ENCODE results near the gene GNG3. TPM values are rescaled to one million over a fixed set of nuclear protein-coding genes. Genes with fewer than 3 reads are reported as not detected.
A peak's percentile ranks its signal among the peaks of the same experiment; 100 is the strongest.

Gene GNG3
- total RNA-seq, 1 experiment from 2014 or later = not detected

GRCh38 chr11:62667460-62667859 lies 40.0 kb upstream of the GNG3 start:
- Histone ChIP-seq H3K4me1 (ENCODE audit: control insufficient read depth in 1 of 2, insufficient read depth in 2 of 2, low read length in 2 of 2) (peaks cover 30 to 58% of the 10 kb centered on the region in 2 experiments; a peak in 3 of 4 replicates), H3K27ac (ENCODE audit: low read depth, low read length) (peak overlapping the region; percentile 96), H3K9ac (ENCODE audit: low read length) (peak overlapping the region; percentile 100), H4K20me1 (ENCODE audit: insufficient read depth) (no peaks in the 10 kb centered on the region), H3K9me3 (ENCODE audit: control insufficient read depth in 1 of 2, insufficient read depth in 1 of 2, low read depth in 1 of 2, low read length in 2 of 2) (no peaks in the 10 kb centered on the region), H2AFZ (ENCODE audit: low read depth, low read length, poor library complexity, severe bottlenecking) (no peak overlapping the region), H3K36me3 (ENCODE audit: control insufficient read depth in 1 of 2, insufficient read depth in 2 of 2, low read length in 2 of 2) (peaks cover 8 to 27% of the 10 kb centered on the region in 2 experiments; a peak in 3 of 4 replicates), H3K27me3 (ENCODE audit: insufficient read depth, low read length) (no peaks in the 10 kb centered on the region), H3K4me3 (replicated peaks in 1 of 2; ENCODE audit: low read depth in 1 of 2, low read length in 2 of 2) (no peak overlapping the region), H3K4me2 (ENCODE audit: low read length) (peak overlapping the region; percentile 98; the same call in 1 of the 2 replicates), H3K9me2 (ENCODE audit: insufficient read depth) (no peaks in the 10 kb centered on the region), H3K79me2 (ENCODE audit: insufficient read depth, low read length) (peaks cover 79% of the 10 kb centered on the region)
- no TSS peak for BruUV-seq (replicated peaks)
- ATAC-seq (no peak), DNase-seq (ENCODE audit: low read depth, low spot score) (no peak)
- intact Hi-C loops (cut with micrococcal nuclease) = no loop called here
- TF ChIP-seq POLR2AphosphoS5 (IDR thresholded peaks at IDR 0.05; ENCODE audit: low read depth, low read length) = peak; percentile 35; the same call in 1 of the 2 replicates
- TF ChIP-seq CTCF (IDR thresholded peaks at IDR 0.05 in 2 of 3, conservative IDR thresholded peaks at IDR 0.05 in 1 of 3; ENCODE audit: borderline replicate concordance in 1 of 3, insufficient read depth in 1 of 3, low read depth in 2 of 3, low read length in 2 of 3) = no peak
- TF ChIP-seq SIN3A (IDR thresholded peaks at IDR 0.05; ENCODE audit: low read depth) = no peak
- TF ChIP-seq EZH2phosphoT487 (IDR thresholded peaks at IDR 0.05; ENCODE audit: borderline replicate concordance) = no peak
- no peak for TF ChIP-seq CBX3 (IDR thresholded peaks at IDR 0.05; ENCODE audit: low read depth)
- TF ChIP-seq REST (IDR thresholded peaks at IDR 0.05; ENCODE audit: low read depth) = no peak
- TF ChIP-seq YY1 (IDR thresholded peaks at IDR 0.05; ENCODE audit: extremely low read depth, insufficient replicate concordance, low read depth, low read length) = no peak
- ChIA-PET POLR2A (interaction anchor here (0.8 to 8.9 kb wide), 11 partner anchors 13 to 273 kb away, joined by 3 to 195 read pairs (median 4); partner anchors contain the start of genes B3GAT3, EEF1G, GANAB and HNRNPUL2), RAD21 (ENCODE audit: low non-redundant PET in 1 of 2, low total read pairs in 2 of 2, uncharacterized antibody in 2 of 2, unreplicated experiment in 2 of 2) (interaction anchor here in 1 of 2 experiments (0.6 kb wide), 1 partner anchor 68 kb away, joined by 6 read pairs; no protein-coding TSS in a partner anchor), CTCF (interaction anchor here (1.0 to 1.4 kb wide), 2 partner anchors 119 to 273 kb away, joined by 3 to 4 read pairs; partner anchors contain the start of gene TMEM179B)

All from HCT116 (cell line).